IPS DF 4.7 (cell line): ENCODE results near the gene RTN3.

Source experiments
- DNase-seq: peaks from one replicate; pipeline ENCODE4 v3.0.0-alpha.2; 2013; ENCODE audit warnings: low spot score; ENCODE audit errors: extremely low read depth

The RTN3 gene

GRCh38 chr11:63737718-63738117 is 56.4 kb downstream of the RTN3 start:
- no peak for DNase-seq

- DNase-seq, result no peak
These were observed 57.5 kb downstream of the RTN3 start for GRCh38 chr11:63738720-63739360.

GRCh38 chr11:63745304-63746170 is 64.2 kb downstream of the RTN3 start:
- DNase-seq, result no peak

GRCh38 chr11:63747011-63747410 is 65.7 kb downstream of the RTN3 start:
- no peak for DNase-seq

GRCh38 chr11:63749624-63750023 is 68.3 kb downstream of the RTN3 start:
- DNase-seq, result no peak

GRCh38 chr11:63756919-63757761 is 75.8 kb downstream of the RTN3 start:
- no peak for DNase-seq

GRCh38 chr11:63760487-63761079 is 79.3 kb downstream of the RTN3 start:
- DNase-seq, result no peak

GRCh38 chr11:63761188-63761587 is 79.9 kb downstream of the RTN3 start:
- no peak for DNase-seq

- DNase-seq, result no peak
These were observed 80.8 kb downstream of the RTN3 start for GRCh38 chr11:63761931-63762653.

- DNase-seq, result no peak
These were observed 81.6 kb downstream of the RTN3 start for GRCh38 chr11:63762654-63763495.

GRCh38 chr11:63763496-63764339 is 82.4 kb downstream of the RTN3 start:
- DNase-seq, result no peak

- no peak for DNase-seq
These were observed 83.0 kb downstream of the RTN3 start for GRCh38 chr11:63764340-63764678.

GRCh38 chr11:63764679-63765647 is 83.7 kb downstream of the RTN3 start:
- DNase-seq, result no peak

- no peak for DNase-seq
These were observed 84.5 kb downstream of the RTN3 start for GRCh38 chr11:63765688-63766241.

GRCh38 chr11:63766531-63767235 is 85.4 kb downstream of the RTN3 start:
- DNase-seq, result no peak

- no peak for DNase-seq
These were observed 85.9 kb downstream of the RTN3 start for GRCh38 chr11:63767267-63767564.

- DNase-seq, result no peak
These were observed 86.4 kb downstream of the RTN3 start for GRCh38 chr11:63767565-63768236.
